Parietal lobe (tissue), 1 donor: ENCODE results near the gene VAMP1. TPM values are rescaled to one million over a fixed set of nuclear protein-coding genes. Genes with fewer than 3 reads are reported as not detected.

ENCODE experiments used
- total RNA-seq: library from RNA; depleted of rRNA; stranded (reverse); fragments of >200 nt; gene quantifications from one replicate; pipeline ENCODE4 v1.2.3, GENCODE V29; 2014

VAMP1 gene, protein sequence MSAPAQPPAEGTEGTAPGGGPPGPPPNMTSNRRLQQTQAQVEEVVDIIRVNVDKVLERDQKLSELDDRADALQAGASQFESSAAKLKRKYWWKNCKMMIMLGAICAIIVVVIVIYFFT
- total RNA-seq = 5.9 TPM

DNA sequence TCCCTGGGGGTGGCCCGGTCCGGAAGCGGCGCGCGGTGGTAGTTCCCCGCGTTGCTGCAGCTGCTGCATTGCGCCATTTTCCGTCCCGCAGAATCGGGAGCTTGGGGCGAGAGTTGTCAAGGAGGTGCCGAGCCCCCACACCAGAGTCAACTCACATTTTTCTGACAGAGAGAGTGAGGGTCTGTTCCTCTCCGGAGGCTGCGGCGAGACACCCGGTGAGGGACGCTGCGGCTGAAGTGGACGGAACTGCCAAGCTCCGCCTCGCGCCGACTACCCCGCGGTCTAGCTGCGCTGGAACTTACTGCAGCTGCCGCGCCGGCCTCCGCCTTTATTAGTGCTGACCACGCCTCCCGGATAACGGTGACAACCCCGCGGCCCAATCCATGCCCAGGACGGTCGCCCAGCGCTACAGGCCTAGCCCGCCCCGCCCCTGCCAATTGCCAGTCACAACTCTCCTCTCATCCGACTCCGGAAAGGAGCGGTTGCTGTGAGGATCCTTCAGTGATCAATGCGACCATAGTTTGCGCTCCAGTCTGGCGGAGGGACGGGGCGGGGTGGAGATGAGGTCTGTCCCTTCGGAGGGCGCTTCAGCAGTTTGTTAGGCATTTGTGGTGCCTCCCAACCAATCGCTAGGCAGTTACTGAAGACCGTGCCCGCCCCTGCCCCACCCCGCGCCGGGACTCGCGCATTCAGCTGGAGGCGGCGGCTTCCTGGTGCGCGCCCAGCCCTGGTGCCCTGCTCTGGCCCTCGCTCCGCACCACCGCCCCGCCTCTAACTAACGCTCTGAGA is at the start of gene VAMP1:
Gene VAMP1, minus strand, starts transcription at position 303 of the 789 bp plus-strand sequence. Its CDS starts 146 bp downstream, at position 157.

DNA sequence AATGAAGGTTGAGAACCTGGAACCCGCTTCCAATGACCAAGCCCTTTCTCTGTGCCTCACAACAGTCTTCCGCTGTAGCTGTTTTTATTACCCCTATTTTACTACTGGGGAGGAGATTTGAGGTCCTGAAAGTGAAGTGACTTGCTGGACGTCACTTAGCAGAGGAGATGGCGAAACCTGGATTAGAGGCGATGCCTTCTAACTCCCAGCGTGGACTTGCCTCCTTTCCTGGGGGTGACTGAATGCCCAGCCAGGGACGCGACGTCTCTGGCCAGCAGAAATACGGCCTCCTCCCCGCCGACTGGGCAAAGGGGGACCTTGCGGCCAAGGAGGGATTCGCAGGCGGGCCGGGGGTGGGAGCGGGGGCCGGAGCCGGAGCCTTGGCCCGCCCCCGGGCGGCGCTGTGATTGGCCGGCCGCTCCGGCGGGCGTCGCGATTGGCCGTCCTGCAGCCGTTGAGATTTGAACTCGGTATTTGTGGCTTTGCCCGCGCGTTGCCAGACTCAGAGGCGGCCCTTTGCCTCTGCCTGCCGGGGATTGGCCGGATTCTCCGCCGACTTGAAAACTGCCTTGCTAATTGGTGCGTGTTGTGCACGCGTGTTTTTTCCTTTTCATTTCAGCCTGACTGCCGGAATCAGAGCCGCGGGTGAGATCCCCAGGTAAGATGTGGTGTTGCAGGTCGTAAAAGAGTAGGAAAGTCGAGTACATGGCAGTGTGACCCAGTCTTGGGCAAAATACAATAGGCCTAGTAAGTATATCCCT is 23.2 kb upstream of the VAMP1 start, which contains the start of gene NCAPD2:
Gene NCAPD2, plus strand, starts transcription at position 606 of the 761 bp plus-strand sequence. CDS start 997 bp downstream, outside the sequence.

DNA sequence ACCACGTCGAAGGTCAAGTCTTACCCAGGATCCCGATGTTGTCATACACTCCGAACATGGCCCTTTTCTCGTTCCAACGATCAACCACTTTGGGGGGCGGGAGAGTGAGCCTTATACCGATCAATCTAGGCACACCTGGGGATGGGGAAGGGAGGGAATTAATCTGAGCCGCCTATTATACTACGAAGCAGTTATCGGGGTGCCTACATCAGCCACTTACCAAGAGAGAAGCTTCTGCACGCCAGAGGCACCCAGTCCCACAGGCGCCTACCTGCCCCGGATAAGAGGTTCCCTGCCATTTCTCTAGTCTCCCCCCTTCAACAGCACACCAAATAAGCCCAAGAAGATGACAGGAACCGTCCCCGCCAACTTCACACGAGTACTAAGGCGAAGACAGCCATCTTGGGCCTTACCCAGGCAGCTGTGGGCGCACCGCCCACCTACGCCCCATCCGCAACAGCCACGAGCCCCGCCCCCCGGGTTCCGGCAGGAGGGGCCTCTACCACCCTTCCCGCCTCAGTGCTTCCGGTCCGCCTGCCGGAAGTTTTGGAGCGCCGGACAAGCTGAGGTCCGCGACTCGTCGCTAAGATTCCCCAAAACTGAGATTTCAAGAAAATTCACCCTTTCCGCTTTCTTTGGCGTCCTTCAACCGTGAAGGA is 22.5 kb upstream of the VAMP1 start, which contains the start of gene MRPL51:
Gene MRPL51, minus strand, starts transcription at position 425 of the 659 bp plus-strand sequence. Its CDS starts 126 bp downstream, at position 299.

DNA sequence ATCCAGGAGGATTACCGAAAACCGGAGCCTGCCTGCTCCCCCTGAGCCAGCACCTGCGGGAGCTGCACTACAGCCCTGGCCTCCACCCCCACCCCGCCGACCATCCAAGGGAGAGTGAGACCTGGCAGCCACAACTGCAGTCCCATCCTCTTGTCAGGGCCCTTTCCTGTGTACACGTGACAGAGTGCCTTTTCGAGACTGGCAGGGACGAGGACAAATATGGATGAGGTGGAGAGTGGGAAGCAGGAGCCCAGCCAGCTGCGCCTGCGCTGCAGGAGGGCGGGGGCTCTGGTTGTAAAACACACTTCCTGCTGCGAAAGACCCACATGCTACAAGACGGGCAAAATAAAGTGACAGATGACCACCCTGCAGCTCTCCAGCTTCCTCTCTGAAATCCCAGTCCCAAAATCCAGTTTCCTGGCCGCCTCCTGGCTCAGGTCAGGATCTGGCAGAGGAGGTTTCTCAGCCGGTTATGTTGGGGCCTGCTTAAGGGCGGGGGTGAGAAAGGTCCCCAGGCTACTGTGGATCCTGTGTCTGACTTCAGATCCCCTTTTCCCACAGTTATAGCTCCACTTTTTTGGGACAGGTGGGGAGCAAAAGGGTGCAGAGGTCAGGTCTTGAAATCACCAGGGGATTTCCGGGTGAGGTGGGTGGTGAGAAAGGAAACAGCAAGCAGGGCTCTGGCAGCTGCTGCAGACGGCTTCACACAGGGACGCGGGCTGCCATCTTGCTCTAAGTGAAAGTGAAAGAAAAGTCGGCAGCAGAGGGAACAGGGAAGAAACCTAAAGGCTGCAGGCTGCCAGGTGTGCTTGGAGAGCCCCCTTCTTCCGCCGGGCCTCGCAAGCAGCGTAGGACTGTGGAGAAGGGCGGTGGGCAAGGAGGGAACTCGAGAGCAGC is 18.9 kb downstream of the VAMP1 start, which contains the start of gene TAPBPL:
Gene TAPBPL, plus strand, starts transcription at position 695 of the 897 bp plus-strand sequence. CDS start 207 bp downstream, outside the sequence.

DNA sequence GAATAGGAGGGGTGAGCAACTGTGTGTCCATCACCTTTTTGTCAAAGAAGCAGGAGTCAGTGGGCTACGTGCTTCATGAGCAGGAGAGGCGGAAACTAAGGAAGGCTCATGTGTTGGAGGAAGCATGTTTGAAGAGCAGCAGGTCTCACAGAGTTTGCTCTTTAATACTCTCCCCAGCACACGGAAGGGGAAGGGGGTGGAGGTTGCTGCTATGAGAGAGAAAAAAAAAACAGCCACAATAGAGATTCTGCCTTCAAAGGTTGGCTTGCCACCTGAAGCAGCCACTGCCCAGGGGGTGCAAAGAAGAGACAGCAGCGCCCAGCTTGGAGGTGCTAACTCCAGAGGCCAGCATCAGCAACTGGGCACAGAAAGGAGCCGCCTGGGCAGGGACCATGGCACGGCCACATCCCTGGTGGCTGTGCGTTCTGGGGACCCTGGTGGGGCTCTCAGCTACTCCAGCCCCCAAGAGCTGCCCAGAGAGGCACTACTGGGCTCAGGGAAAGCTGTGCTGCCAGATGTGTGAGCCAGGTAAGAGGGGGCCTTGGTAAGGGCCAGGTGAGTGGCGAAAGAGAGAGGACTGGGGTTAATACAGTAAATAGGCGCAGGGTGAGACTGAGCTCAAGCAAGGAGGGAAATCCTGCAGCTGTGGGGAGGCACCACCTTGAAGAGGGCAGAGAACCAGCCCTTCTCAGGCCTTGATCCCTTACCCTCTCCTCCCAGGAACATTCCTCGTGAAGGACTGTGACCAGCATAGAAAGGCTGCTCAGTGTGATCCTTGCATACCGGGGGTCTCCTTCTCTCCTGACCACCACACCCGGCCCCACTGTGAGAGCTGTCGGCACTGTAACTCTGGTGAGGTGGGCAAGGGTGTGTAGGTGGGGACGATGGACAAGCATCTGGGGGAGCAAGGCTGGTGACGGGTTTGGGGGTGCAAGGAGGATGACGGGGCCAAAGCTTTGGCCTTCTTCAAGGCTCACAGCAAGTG is 25.5 kb downstream of the VAMP1 start, which contains the start of gene CD27:
Gene CD27, plus strand, starts transcription at position 252 of the 985 bp plus-strand sequence. Its CDS starts 141 bp downstream, at position 393.

Other genes with a start within 250 kb of the VAMP1 start
- not detected for gene PLEKHG6, start 160.0 kb downstream of the VAMP1 start, total RNA-seq
- 8.5 TPM for gene TNFRSF1A, start 128.6 kb downstream of the VAMP1 start, total RNA-seq
- gene SCNN1A, start 95.1 kb downstream of the VAMP1 start, total RNA-seq = not detected
- 1.6 TPM for gene LTBR, start 86.5 kb downstream of the VAMP1 start, total RNA-seq
- 0.63 TPM for gene CD27, start 25.7 kb downstream of the VAMP1 start, total RNA-seq
- 0.94 TPM for gene TAPBPL, start 18.6 kb downstream of the VAMP1 start, total RNA-seq
- 33.5 TPM for gene MRPL51, start 22.6 kb upstream of the VAMP1 start, total RNA-seq
- gene NCAPD2, start 23.4 kb upstream of the VAMP1 start, total RNA-seq = 19.4 TPM
- 1,745 TPM for gene GAPDH, start 63.8 kb upstream of the VAMP1 start, total RNA-seq
- 6.6 TPM for gene IFFO1, start 85.4 kb upstream of the VAMP1 start, total RNA-seq
- 18.5 TPM for gene NOP2, start 97.6 kb upstream of the VAMP1 start, total RNA-seq
- gene CHD4, start 136.7 kb upstream of the VAMP1 start, total RNA-seq = 210 TPM
- 0.94 TPM for gene LPAR5, start 165.3 kb upstream of the VAMP1 start, total RNA-seq
- gene ACRBP, start 176.8 kb upstream of the VAMP1 start, total RNA-seq = 1.6 TPM
- 83.6 TPM for gene ING4, start 192.4 kb upstream of the VAMP1 start, total RNA-seq
- 32.2 TPM for gene ZNF384, start 218.7 kb upstream of the VAMP1 start, total RNA-seq
- gene PIANP, start 230.1 kb upstream of the VAMP1 start, total RNA-seq = 4.1 TPM